Measurements from ENCODE around the gene SRP72.

DNA sequence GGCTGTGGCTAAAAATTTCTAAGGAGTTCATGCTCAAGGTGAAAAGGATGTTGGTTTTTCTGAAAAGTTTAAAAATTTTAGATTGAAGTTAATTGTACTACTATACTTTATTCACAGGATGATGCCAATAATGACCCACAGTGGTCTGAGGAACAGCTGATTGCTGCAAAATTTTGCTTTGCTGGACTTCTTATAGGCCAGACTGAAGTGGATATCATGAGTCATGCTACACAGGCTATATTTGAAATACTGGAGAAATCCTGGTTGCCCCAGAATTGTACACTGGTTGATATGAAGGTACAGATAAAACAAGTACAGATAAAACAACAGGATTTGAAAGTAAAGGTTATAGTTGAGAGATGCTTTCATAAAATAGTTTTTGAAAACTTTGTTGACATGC lies 19.1 kb upstream of the SRP72 start:
- TF ChIP-seq NFRKB (IDR thresholded peaks at IDR 0.05) (no peak), FOXK2 (IDR thresholded peaks at IDR 0.05) (no peak), LEF1 (IDR thresholded peaks at IDR 0.05; ENCODE audit: borderline replicate concordance) (no peak), FOXM1 (IDR thresholded peaks at IDR 0.05; ENCODE audit: borderline replicate concordance) (no peak), SUZ12 (IDR thresholded peaks at IDR 0.05) (no peak), TARDBP (IDR thresholded peaks at IDR 0.05) (no peak), ZNF384 (IDR thresholded peaks at IDR 0.05) (no peak), ARNT (IDR thresholded peaks at IDR 0.05) (no peak), BHLHE40 (IDR thresholded peaks at IDR 0.05; ENCODE audit: borderline replicate concordance) (no peak), SP1 (IDR thresholded peaks at IDR 0.05) (no peak), ELF4 (IDR thresholded peaks at IDR 0.05) (no peak), FOXA1 (IDR thresholded peaks at IDR 0.05) (no peak), HDGF (IDR thresholded peaks at IDR 0.05; ENCODE audit: borderline replicate concordance) (no peak)
- TF ChIP-seq, protein P1, sequence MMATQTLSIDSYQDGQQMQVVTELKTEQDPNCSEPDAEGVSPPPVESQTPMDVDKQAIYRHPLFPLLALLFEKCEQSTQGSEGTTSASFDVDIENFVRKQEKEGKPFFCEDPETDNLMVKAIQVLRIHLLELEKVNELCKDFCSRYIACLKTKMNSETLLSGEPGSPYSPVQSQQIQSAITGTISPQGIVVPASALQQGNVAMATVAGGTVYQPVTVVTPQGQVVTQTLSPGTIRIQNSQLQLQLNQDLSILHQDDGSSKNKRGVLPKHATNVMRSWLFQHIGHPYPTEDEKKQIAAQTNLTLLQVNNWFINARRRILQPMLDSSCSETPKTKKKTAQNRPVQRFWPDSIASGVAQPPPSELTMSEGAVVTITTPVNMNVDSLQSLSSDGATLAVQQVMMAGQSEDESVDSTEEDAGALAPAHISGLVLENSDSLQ (IDR thresholded peaks at IDR 0.05) = no peak

Measured in HEK293T (cell line).